Measurements from ENCODE around the gene FRMD3.

The FRMD3 gene

GRCh38 chr9:83484990-83485389 lies 53.2 kb downstream of the FRMD3 start:
- Histone ChIP-seq H3K4me3 (ENCODE audit: low read length, poor library complexity, severe bottlenecking) (no peak overlapping the region), H3F3A (ENCODE audit: low read depth) (no peaks in the 10 kb centered on the region), H4K20me1 (ENCODE audit: insufficient read depth, low read length, poor library complexity, severe bottlenecking) (no peaks in the 10 kb centered on the region), H3K9me2 (replicated peaks; ENCODE audit: low read depth, low read length) (no peaks in the 10 kb centered on the region), H3K4me2 (ENCODE audit: low read depth, low read length, poor library complexity, severe bottlenecking) (no peak overlapping the region), H3K4me1 (ENCODE audit: insufficient read depth, low read length, poor library complexity, severe bottlenecking) (no peaks in the 10 kb centered on the region), H3K36me3 (ENCODE audit: insufficient read depth, low read length) (no peaks in the 10 kb centered on the region), H3K79me2 (ENCODE audit: insufficient read depth, low read length) (no peaks in the 10 kb centered on the region), H3K27me3 (ENCODE audit: insufficient read depth, low read length, poor library complexity, severe bottlenecking) (no peaks in the 10 kb centered on the region), H3K9ac (ENCODE audit: low read depth, low read length, poor library complexity, severe bottlenecking) (no peak overlapping the region), H2AFZ (ENCODE audit: low read length) (no peak overlapping the region), H3K9me3 (ENCODE audit: insufficient read depth, low read depth, low read length) (0 out of 2 replicates have a peak, but pooled peaks cover 1% of the 10 kb centered on the region)
- no peak for TF ChIP-seq EZH2phosphoT487 (IDR thresholded peaks at IDR 0.05; ENCODE audit: borderline replicate concordance)
- no peak for TF ChIP-seq CTCF (conservative IDR thresholded peaks at IDR 0.05; ENCODE audit: low read length)

- Histone ChIP-seq H3K9me3 (ENCODE audit: insufficient read depth, low read depth, low read length) (0 out of 2 replicates have a peak, but pooled peaks cover 4% of the 10 kb centered on the region), H3K4me1 (ENCODE audit: insufficient read depth, low read length, poor library complexity, severe bottlenecking) (no peaks in the 10 kb centered on the region), H4K20me1 (ENCODE audit: insufficient read depth, low read length, poor library complexity, severe bottlenecking) (no peaks in the 10 kb centered on the region), H3K79me2 (ENCODE audit: insufficient read depth, low read length) (no peaks in the 10 kb centered on the region), H3K9ac (ENCODE audit: low read depth, low read length, poor library complexity, severe bottlenecking) (no peak overlapping the region), H3F3A (ENCODE audit: low read depth) (no peaks in the 10 kb centered on the region), H3K27me3 (ENCODE audit: insufficient read depth, low read length, poor library complexity, severe bottlenecking) (no peaks in the 10 kb centered on the region), H3K36me3 (ENCODE audit: insufficient read depth, low read length) (no peaks in the 10 kb centered on the region), H2AFZ (ENCODE audit: low read length) (no peak overlapping the region), H3K4me2 (ENCODE audit: low read depth, low read length, poor library complexity, severe bottlenecking) (no peak overlapping the region), H3K9me2 (replicated peaks; ENCODE audit: low read depth, low read length) (no peaks in the 10 kb centered on the region), H3K4me3 (ENCODE audit: low read length, poor library complexity, severe bottlenecking) (no peak overlapping the region)
- TF ChIP-seq EZH2phosphoT487 (IDR thresholded peaks at IDR 0.05; ENCODE audit: borderline replicate concordance) (no peak), CTCF (conservative IDR thresholded peaks at IDR 0.05; ENCODE audit: low read length) (no peak)
These were observed 55.0 kb downstream of the FRMD3 start for GRCh38 chr9:83483223-83483622.

- Histone ChIP-seq H3K4me1 (ENCODE audit: insufficient read depth, low read length, poor library complexity, severe bottlenecking) (no peaks in the 10 kb centered on the region), H3K4me3 (ENCODE audit: low read length, poor library complexity, severe bottlenecking) (no peak overlapping the region), H3K9me3 (ENCODE audit: insufficient read depth, low read depth, low read length) (0 out of 2 replicates have a peak, but pooled peaks cover 4% of the 10 kb centered on the region), H2AFZ (ENCODE audit: low read length) (no peak overlapping the region), H3K79me2 (ENCODE audit: insufficient read depth, low read length) (no peaks in the 10 kb centered on the region), H3K9ac (ENCODE audit: low read depth, low read length, poor library complexity, severe bottlenecking) (no peak overlapping the region), H4K20me1 (ENCODE audit: insufficient read depth, low read length, poor library complexity, severe bottlenecking) (no peaks in the 10 kb centered on the region), H3F3A (ENCODE audit: low read depth) (no peaks in the 10 kb centered on the region), H3K9me2 (replicated peaks; ENCODE audit: low read depth, low read length) (no peaks in the 10 kb centered on the region; the same call in 1 of the 2 replicates), H3K36me3 (ENCODE audit: insufficient read depth, low read length) (no peaks in the 10 kb centered on the region), H3K4me2 (ENCODE audit: low read depth, low read length, poor library complexity, severe bottlenecking) (no peak overlapping the region), H3K27me3 (ENCODE audit: insufficient read depth, low read length, poor library complexity, severe bottlenecking) (no peaks in the 10 kb centered on the region)
- TF ChIP-seq CTCF (conservative IDR thresholded peaks at IDR 0.05; ENCODE audit: low read length) = no peak
- no peak for TF ChIP-seq EZH2phosphoT487 (IDR thresholded peaks at IDR 0.05; ENCODE audit: borderline replicate concordance)
These were observed 58.4 kb downstream of the FRMD3 start for GRCh38 chr9:83479765-83480164.
